Right lobe of liver (tissue), 4 donors: ENCODE results near the gene SAXO2.
"Not testable (repeated sequence)": the region's sequence is repeated elsewhere in the genome, so short reads cannot be mapped to it uniquely, and the experiment has no call there.

ENCODE experiments used
- POLR2A ChIP-seq: fragments of 450-650 bp; IDR thresholded peaks from one replicate; pipeline ENCODE4 v1.6.1; 2017; ENCODE audit warnings: antibody characterized with exemption, mild to moderate bottlenecking
- TF ChIP-seq, protein P1 (sequence below), 4 donors: fragments of 200-600 bp in 3 of 4; fragments of 450-650 bp in 1 of 4; IDR thresholded peaks; one replicate each; pipeline versions ENCODE4 v1.5.1 to v1.8.0; 2016 to 2022; ENCODE audit warnings: antibody characterized with exemption in 4 of 4, mild to moderate bottlenecking in 2 of 4
- donor health status: DM: no; HTN: no; CAD: no.
- donor health status: DM: no; HTN: no; CAD: no.
- donor health status: DM: no; HTN: yes; CAD: no.

DNA sequence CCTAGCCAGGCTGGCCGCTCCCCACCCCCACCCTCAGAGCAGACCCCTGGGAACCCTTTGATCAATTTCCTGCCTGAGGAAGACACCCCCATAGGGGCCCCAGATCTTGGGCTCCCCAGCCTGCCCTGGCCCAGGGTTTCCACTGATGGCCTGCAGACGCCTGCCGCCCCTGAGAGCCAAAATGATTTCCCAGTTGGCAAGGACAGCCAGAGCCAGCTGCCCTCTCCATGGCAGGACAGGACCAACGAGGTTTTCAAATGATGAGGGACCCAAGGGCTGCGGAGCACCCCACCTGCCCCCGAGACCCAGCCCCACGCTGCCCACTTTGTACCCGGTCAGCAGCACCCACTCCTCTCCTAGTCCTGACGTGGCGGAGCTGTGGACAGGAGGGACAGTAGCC, 64.8 kb downstream of the SAXO2 start:
- TF ChIP-seq, protein P1, sequence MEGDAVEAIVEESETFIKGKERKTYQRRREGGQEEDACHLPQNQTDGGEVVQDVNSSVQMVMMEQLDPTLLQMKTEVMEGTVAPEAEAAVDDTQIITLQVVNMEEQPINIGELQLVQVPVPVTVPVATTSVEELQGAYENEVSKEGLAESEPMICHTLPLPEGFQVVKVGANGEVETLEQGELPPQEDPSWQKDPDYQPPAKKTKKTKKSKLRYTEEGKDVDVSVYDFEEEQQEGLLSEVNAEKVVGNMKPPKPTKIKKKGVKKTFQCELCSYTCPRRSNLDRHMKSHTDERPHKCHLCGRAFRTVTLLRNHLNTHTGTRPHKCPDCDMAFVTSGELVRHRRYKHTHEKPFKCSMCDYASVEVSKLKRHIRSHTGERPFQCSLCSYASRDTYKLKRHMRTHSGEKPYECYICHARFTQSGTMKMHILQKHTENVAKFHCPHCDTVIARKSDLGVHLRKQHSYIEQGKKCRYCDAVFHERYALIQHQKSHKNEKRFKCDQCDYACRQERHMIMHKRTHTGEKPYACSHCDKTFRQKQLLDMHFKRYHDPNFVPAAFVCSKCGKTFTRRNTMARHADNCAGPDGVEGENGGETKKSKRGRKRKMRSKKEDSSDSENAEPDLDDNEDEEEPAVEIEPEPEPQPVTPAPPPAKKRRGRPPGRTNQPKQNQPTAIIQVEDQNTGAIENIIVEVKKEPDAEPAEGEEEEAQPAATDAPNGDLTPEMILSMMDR (IDR thresholded peaks at IDR 0.05), result not testable (repeated sequence)
- not testable (repeated sequence) for TF ChIP-seq POLR2A
